Panc1 (cell line): ENCODE measurements around the gene EWSR1. TPM values are rescaled to one million over a fixed set of nuclear protein-coding genes. Genes with fewer than 3 reads are reported as not detected.

Source experiments
- ATAC-seq: fragments of 200-7000 bp; cut with Tn5 transposase; 2 replicates; pipeline ENCODE4 v1.9.1; 2020; ENCODE audit warnings: mild to moderate bottlenecking, moderate library complexity
- BruUV-seq: library from RNA; stranded (reverse); fragments of 400-500 nt; replicated peaks from 2 replicates; lab custom pipeline; 2021; lab: Mats Ljungman, UMichigan
- CTCF ChIA-PET: fragments of 300-600 bp; sonication (Branson Sonifier 250); formaldehyde crosslinking; loops from one replicate; lab custom pipeline; 2022; ENCODE audit warnings: antibody characterized with exemption; lab: Charles Lee
- POLR2A ChIA-PET: fragments of 300-600 bp; sonication (Branson Sonifier 250); formaldehyde crosslinking; loops from one replicate; lab custom pipeline; 2022; ENCODE audit warnings: antibody characterized with exemption; lab: Charles Lee
- DNase-seq: peaks from one replicate; pipeline ENCODE4 v3.0.0-alpha.2; 2010; ENCODE audit warnings: low read depth, low spot score
- H3K27ac ChIP-seq: 2 replicates; pipeline ENCODE4 v1.5.1; 2011; ENCODE audit warnings: mild to moderate bottlenecking, low read length, inconsistent platforms
- H3K27me3 ChIP-seq: fragments of 200-500 bp; sonication (Bioruptor generic); 2 replicates; pipeline ENCODE4 v1.6.0; 2014; ENCODE audit warnings: low read length, inconsistent platforms; ENCODE audit not compliant: control insufficient read depth, insufficient read depth
- H3K36me3 ChIP-seq: fragments of 200-500 bp; sonication (Bioruptor generic); 2 replicates; pipeline ENCODE4 v1.5.1; 2014; ENCODE audit warnings: inconsistent platforms, mild to moderate bottlenecking, low read length, moderate library complexity; ENCODE audit not compliant: control insufficient read depth, insufficient read depth
- H3K4me1 ChIP-seq: 2 replicates; pipeline ENCODE4 v1.5.1; 2011; ENCODE audit warnings: inconsistent platforms, mild to moderate bottlenecking, low read length, moderate library complexity; ENCODE audit not compliant: control insufficient read depth, insufficient read depth
- H3K4me3 ChIP-seq, 2 experiments: 2 replicates each; pipeline ENCODE4 v1.5.1; 2011 to 2012; ENCODE audit warnings: low read depth in 2 of 2, low read length in 2 of 2, mild to moderate bottlenecking in 2 of 2, inconsistent platforms in 1 of 2, moderate library complexity in 1 of 2
- H3K9me3 ChIP-seq: fragments of 200-500 bp; sonication (Bioruptor generic); 2 replicates; pipeline ENCODE4 v1.5.1; 2014; ENCODE audit warnings: low read depth, mild to moderate bottlenecking, inconsistent platforms, low read length, moderate library complexity; ENCODE audit not compliant: control insufficient read depth, insufficient read depth
- CTCF ChIP-seq: fragments of 450-650 bp; IDR thresholded peaks from 2 replicates; pipeline ENCODE4 v1.5.1; 2017; ENCODE audit warnings: mild to moderate bottlenecking
- POLR2AphosphoS5 ChIP-seq: IDR thresholded peaks from 2 replicates; pipeline ENCODE4 v1.6.1; 2012; ENCODE audit warnings: mild to moderate bottlenecking, low read depth, low read length, moderate library complexity
- REST ChIP-seq, 2 experiments: IDR thresholded peaks; 2 replicates each; pipeline ENCODE4 v1.6.1; 2011 to 2012; ENCODE audit warnings: low read depth in 2 of 2, control low read depth in 1 of 2, low read length in 1 of 2, mild to moderate bottlenecking in 1 of 2, moderate library complexity in 1 of 2; ENCODE audit not compliant: insufficient read depth in 1 of 2
- SIN3A ChIP-seq: IDR thresholded peaks from 2 replicates; pipeline ENCODE4 v1.6.1; 2012; ENCODE audit warnings: low read depth, mild to moderate bottlenecking, low read length, moderate library complexity, borderline replicate concordance; ENCODE audit not compliant: insufficient read depth
- TCF7L2 ChIP-seq: IDR thresholded peaks from 2 replicates; pipeline ENCODE4 v1.6.1; 2011; ENCODE audit warnings: mild to moderate bottlenecking, low read depth, low read length, inconsistent platforms
- in situ Hi-C: cut with HindIII; loops from 2 replicates; pipeline ENCODE4 v1.10.0; 2016; ENCODE audit warnings: low sequenced_read_pairs, low pct_unique_long_range_greater_than_20kb
- intact Hi-C: fragments of 100-400 bp; cut with micrococcal nuclease; formaldehyde crosslinking; loops from one replicate; pipeline ENCODE4 v1.10.0; 2022; ENCODE audit not compliant: unreplicated experiment
- total RNA-seq: library from RNA; stranded (reverse); gene quantifications from one replicate; pipeline ENCODE4 v1.2.1, GENCODE V29; 2021; ENCODE audit not compliant: unreplicated experiment

EWSR1 gene
- total RNA-seq, 1 experiment from 2014 or later = 272 TPM

- TF ChIP-seq SIN3A (no peak), REST (IDR thresholded peaks at IDR 0.05; ENCODE audit: insufficient read depth in 1 of 2, low read depth in 2 of 2, low read length in 1 of 2) (no peak)
- CTCF ChIA-PET = no interaction called here
- Histone ChIP-seq H3K4me3 (no peak overlapping the region), H3K36me3 (no peaks in the 10 kb centered on the region), H3K9me3 (no peaks in the 10 kb centered on the region), H3K27me3 (no peaks in the 10 kb centered on the region), H3K27ac (no peak overlapping the region), H3K4me1 (no peaks in the 10 kb centered on the region)
- POLR2A ChIA-PET = no interaction called here
- no peak for ATAC-seq
- intact Hi-C loops (no loop called here), in situ Hi-C loops (no loop called here)
- BruUV-seq = no TSS peak
- no peak for DNase-seq
Observed at GRCh38 chr22:29253561-29254285, 14.3 kb upstream of the EWSR1 start.

- Histone ChIP-seq H3K36me3 (no peaks in the 10 kb centered on the region), H3K27ac (no peak overlapping the region), H3K9me3 (no peaks in the 10 kb centered on the region), H3K4me1 (no peaks in the 10 kb centered on the region), H3K27me3 (no peaks in the 10 kb centered on the region), H3K4me3 (no peak overlapping the region)
- BruUV-seq = no TSS peak
- no peak for DNase-seq
- in situ Hi-C loops = no loop called here
- ChIA-PET CTCF (no interaction called here), POLR2A (no interaction called here)
- TF ChIP-seq CTCF (no peak), TCF7L2 (no peak), SIN3A (no peak), REST (IDR thresholded peaks at IDR 0.05; ENCODE audit: insufficient read depth in 1 of 2, low read depth in 2 of 2, low read length in 1 of 2) (no peak), POLR2AphosphoS5 (no peak)
- ATAC-seq = no peak
- intact Hi-C loops = no loop called here
Observed at GRCh38 chr22:29254286-29254660, 13.8 kb upstream of the EWSR1 start.
